NB4 (cell line): ENCODE measurements around the gene CACNG5.

Experiments
- DNase-seq: peaks from one replicate; pipeline ENCODE4 v3.0.0; 2010; ENCODE audit warnings: low read depth
- H3K4me3 ChIP-seq: one replicate; pipeline ENCODE4 v1.5.1; 2011; ENCODE audit warnings: mild to moderate bottlenecking, low read depth, low read length, moderate library complexity
- MYC ChIP-seq: IDR thresholded peaks from 2 replicates; pipeline ENCODE4 v1.6.1; 2011; ENCODE audit warnings: low read depth, low read length
- POLR2A ChIP-seq: IDR thresholded peaks from 2 replicates; pipeline ENCODE4 v1.6.1; 2011; ENCODE audit warnings: mild to moderate bottlenecking; ENCODE audit not compliant: insufficient read length; ENCODE audit errors: extremely low read depth
- TF ChIP-seq, protein P1 (sequence below): IDR thresholded peaks from 2 replicates; pipeline ENCODE4 v1.6.1; 2011; ENCODE audit warnings: low read depth, low read length
- TF ChIP-seq, protein P2 (sequence below): IDR thresholded peaks from one replicate; pipeline ENCODE4 v1.5.1; 2012; ENCODE audit warnings: low read depth, low read length

Gene CACNG5

DNA sequence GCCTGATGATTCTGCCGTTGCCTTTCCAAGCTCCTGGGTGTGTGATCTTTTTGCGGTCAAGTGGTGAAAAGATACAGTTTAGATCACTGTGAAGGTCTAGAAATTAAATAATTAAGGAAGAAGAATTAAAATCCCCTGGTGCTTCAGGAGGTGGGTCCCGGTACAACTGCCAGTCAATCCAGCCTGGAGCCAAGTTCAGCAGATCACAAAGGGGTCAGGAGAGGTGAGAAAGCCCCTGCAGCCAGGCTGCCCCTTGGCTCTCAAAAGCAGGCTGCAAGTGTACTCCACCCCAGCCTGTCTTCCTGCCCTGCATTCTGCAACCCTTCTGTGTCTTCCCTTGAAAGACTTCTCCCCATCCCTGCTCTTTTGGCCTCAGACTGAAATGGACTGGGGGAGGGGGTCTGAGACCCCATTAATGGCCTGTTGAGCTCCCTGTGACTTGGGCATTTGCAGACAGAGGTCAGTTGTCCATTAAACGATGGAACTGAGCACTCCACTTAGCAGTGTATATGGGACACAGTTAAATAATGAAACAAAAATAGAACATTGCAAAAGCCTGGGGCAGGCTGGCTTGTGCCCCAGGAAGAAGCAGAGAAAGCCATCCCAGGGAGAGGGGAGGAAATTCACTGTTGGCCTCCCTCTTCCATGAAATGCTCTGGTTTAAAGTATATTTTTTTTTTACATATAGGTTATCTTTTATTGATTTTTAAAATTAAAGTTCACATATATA, 15.1 kb downstream of the CACNG5 start:
- TF ChIP-seq, protein P1, sequence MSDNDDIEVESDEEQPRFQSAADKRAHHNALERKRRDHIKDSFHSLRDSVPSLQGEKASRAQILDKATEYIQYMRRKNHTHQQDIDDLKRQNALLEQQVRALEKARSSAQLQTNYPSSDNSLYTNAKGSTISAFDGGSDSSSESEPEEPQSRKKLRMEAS = no peak
- no peak for TF ChIP-seq POLR2A
- no peak overlapping the region for H3K4me3 ChIP-seq
- no peak for DNase-seq

DNA sequence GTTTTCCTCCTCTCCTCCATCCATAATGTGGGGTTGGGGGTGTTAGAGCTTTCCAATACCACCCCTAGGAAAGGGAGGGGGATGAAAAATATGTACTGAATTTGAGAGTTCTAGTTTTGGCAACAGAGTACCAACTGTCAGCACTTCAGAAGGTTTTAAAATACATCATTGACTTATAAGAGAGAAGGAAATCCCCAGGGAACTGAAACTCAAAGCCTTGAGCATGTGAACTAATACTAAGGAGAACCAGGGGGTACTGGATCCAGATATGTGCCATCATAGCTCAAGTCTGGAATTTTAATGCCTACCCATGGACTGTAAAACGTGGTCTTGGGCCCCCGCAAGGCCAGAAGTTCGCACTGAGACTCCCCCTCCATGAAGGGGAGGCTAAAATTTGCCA, 15.8 kb downstream of the CACNG5 start:
- TF ChIP-seq MYC (no peak), POLR2A (no peak)
- TF ChIP-seq, protein P1 = no peak
- TF ChIP-seq, protein P2, sequence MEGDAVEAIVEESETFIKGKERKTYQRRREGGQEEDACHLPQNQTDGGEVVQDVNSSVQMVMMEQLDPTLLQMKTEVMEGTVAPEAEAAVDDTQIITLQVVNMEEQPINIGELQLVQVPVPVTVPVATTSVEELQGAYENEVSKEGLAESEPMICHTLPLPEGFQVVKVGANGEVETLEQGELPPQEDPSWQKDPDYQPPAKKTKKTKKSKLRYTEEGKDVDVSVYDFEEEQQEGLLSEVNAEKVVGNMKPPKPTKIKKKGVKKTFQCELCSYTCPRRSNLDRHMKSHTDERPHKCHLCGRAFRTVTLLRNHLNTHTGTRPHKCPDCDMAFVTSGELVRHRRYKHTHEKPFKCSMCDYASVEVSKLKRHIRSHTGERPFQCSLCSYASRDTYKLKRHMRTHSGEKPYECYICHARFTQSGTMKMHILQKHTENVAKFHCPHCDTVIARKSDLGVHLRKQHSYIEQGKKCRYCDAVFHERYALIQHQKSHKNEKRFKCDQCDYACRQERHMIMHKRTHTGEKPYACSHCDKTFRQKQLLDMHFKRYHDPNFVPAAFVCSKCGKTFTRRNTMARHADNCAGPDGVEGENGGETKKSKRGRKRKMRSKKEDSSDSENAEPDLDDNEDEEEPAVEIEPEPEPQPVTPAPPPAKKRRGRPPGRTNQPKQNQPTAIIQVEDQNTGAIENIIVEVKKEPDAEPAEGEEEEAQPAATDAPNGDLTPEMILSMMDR = no peak
- DNase-seq = no peak
- no peak overlapping the region for H3K4me3 ChIP-seq

DNA sequence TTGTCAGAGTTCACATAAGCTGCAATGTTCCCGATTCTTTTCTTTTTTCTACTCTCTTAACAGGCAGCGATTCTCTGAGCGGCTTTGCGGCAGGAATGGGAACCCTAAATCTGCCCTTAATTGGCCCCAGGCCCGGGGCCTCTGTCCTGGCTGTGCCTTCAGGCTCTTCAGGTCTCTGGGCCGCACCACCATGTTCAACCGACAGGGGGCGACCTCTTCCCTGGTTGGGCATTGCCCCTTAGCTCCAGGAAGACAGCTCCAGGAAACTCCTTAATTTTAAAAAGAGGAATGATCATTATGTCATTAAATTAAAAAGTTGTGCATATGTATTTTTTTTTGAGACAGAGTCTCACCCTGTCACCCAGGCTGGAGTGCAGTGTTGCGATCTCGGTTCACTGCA, 20.3 kb downstream of the CACNG5 start:
- H3K4me3 ChIP-seq = no peak overlapping the region
- peak; percentile 7 for DNase-seq
- TF ChIP-seq MYC = no peak
- TF ChIP-seq, protein P2 = peak; percentile 32

DNA sequence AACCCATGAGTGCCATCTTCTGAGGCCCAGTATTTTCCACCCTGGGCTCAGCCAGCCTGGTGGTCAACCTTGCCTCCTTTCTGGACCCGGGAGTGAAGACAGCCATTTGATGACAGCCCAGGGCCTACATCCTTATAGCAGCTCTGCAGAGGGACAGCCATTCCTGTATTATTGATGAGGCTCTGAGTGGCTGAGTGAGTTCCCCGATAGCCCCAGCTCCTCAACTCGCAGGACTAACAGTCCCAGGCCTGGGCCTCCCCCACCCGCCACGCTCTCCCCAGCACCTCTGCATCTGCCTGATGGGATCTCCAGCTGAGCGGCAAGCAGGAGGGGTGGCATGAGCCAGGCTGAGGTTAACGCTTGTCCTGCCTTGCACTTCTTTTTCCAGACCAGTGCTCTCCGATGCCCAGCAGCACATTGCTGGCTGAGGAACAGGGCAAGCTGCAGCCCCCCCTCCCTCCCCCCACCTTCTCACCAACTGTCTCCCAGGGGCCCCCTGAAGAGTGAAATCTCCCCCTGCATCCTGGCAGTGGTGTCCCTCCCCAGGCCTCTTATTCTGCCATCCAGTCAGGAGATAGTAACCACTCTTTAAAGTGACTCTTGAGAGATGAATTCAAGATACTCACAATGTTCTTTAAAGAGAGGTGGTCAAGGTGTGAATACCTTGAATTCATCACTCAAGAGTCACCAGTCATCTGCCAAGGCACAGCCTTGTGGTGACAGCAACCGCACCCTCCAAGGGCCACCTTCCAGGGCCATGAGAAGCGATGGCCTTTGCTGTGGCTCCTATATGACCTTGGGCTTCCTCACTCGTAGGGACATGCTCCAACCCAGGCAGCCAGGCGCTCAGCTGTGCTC, 23.5 kb downstream of the CACNG5 start:
- DNase-seq = no peak
- H3K4me3 ChIP-seq = no peak overlapping the region
- TF ChIP-seq POLR2A = no peak
- TF ChIP-seq, protein P2 = no peak
- TF ChIP-seq, protein P1 = no peak
- no peak for TF ChIP-seq MYC

DNA sequence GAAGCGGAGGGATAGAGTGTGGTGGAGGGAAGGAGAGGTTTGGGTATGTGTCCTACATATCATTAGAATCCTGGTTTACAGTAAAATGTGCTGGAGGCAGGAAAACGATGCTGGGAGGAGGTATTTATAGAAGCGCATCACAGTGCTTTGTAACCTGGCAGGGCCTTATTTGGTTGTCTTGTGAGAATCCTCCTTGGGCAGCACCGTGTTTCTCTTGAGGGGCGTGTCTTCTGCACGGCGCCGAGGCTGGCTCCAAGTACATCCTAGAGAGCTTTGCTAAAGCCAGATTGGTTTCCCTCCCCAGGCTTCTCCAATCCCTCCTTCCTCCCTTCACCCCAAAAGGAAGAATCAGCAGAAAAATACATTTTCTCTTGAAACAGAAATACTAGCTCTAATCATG, 24.4 kb downstream of the CACNG5 start:
- TF ChIP-seq MYC (no peak), POLR2A (no peak)
- TF ChIP-seq, protein P1 = no peak
- TF ChIP-seq, protein P2 = no peak
- DNase-seq = no peak
- no peak overlapping the region for H3K4me3 ChIP-seq

DNA sequence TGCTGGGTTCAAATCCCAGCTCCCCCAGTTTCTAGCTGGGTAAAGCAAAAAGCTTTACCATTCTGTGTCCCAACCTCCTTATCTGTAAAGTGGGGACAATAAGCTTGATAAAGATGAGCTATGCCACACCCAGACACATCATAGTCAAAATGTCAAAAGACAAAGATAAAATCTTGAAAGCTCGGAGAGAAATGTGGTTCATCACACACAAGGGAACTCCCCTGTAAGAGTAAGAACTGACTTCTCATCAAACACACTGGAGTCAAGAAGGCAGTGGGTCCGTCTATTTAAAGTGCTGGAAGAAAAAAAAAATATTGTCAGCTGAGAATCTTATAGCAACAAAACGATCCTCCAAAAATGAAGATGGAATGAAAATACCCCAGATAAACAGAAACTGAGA, 25.3 kb downstream of the CACNG5 start:
- DNase-seq = no peak
- no peak overlapping the region for H3K4me3 ChIP-seq
- TF ChIP-seq, protein P2 = no peak
- TF ChIP-seq, protein P1 = no peak
- TF ChIP-seq MYC = no peak
